Lower leg skin (tissue), 3 donors: ENCODE measurements around the gene ZFPM1.
"Not testable (repeated sequence)": the region's sequence is repeated elsewhere in the genome, so short reads cannot be mapped to it uniquely, and the experiment has no call there.

Experiments used
- CTCF ChIP-seq, 3 donors: fragments of 450-650 bp; IDR thresholded peaks; one replicate each; pipeline ENCODE4 v1.5.1; 2016; ENCODE audit warnings: antibody characterized with exemption in 3 of 3, mild to moderate bottlenecking in 3 of 3, moderate library complexity in 2 of 3
- POLR2A ChIP-seq, 2 donors: fragments of 450-650 bp; IDR thresholded peaks; one replicate each; pipeline ENCODE4 v1.6.1; 2016 to 2017; ENCODE audit warnings: antibody characterized with exemption in 2 of 2, mild to moderate bottlenecking in 1 of 2, moderate library complexity in 1 of 2

GRCh38 chr16:88518411-88519111 lies 65.5 kb downstream of the ZFPM1 start:
- not testable (repeated sequence) for TF ChIP-seq CTCF, POLR2A (IDR thresholded peaks at IDR 0.05)
